Sciatic nerve (tissue), 2 donors: Measurements from ENCODE around the gene ERGIC2. TPM values are rescaled to one million over a fixed set of nuclear protein-coding genes. Genes with fewer than 3 reads are reported as not detected.
"Not testable (repeated sequence)": the region's sequence is repeated elsewhere in the genome, so short reads cannot be mapped to it uniquely, and the experiment has no call there.

Source experiments
- ATAC-seq: fragments of 200-7000 bp; cut with Tn5 transposase; one replicate; pipeline ENCODE4 v1.9.1; 2020; ENCODE audit warnings: mild to moderate bottlenecking, moderate library complexity
- DNase-seq: peaks from one replicate; pipeline ENCODE4 v3.0.0-alpha.2; 2020; ENCODE audit warnings: low spot score
- intact Hi-C: fragments of 100-400 bp; cut with DNase I; formaldehyde crosslinking; loops from one replicate; pipeline ENCODE4 v1.14.2; 2022
- total RNA-seq: library from RNA; stranded (reverse); fragmentation: NEBNext Ultra II Directional; extraction: Animal tissue kit (Norgen Biotek cat#: 25700); gene quantifications from one replicate; pipeline ENCODE4 v1.2.1, GENCODE V29; 2021
- donor health status: DM: no; HTN: no; CAD: no.
- donor health status: DM: no; HTN: no; CAD: no.

The ERGIC2 gene
- total RNA-seq, 1 donor from 2014 or later: 83.9 TPM

DNA sequence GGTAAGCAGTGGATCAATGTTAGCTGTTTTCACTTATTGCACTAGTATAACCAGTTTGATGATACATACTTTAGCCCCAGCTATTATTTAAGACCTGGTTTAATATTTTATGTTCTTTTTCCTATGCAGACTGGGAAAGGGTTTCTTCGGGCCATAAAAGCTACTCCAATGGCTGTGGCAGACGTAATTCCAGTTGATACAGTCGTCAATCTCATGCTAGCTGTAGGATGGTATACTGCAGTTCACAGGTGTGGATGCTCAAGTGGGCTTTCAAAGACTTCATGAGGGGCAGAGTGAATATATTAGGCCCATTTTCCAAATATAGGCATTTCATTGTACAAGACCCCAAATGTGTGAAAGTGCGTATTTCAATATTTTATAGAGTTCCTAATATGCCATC is 70.1 kb downstream of the ERGIC2 start:
- intact Hi-C loops: no loop called here

DNA sequence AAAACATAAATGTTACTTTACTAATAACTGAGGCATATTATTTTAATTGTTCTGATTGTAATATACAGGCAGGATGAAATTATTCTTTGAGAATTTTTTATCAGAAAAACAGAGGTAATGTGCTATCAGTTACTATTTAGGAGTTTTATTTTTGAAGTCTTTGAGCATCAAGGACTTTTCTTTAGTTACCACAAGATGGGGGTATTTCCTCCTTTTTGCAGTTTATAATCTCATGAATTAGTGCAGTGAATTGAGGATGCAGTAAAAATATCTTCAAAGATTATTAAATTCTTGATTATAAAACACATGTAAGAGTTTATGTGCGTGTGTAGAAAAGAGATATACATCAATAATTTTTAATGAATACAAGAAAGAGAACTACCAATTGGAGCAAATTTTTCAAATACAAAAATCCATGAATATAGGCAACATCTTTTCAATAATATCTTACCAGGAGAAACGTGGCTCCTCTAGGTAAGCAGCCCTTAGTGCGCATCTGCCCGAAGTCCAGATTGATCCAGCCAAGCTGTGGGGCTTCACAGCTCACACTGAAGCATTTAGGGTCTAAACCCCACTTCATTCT is 71.6 kb downstream of the ERGIC2 start:
- no peak for ATAC-seq
- DNase-seq: no peak
- intact Hi-C loops: no loop called here

More for the DNA sequence above, 70.1 kb downstream of the ERGIC2 start:
- DNase-seq: no peak
- no peak for ATAC-seq

DNA sequence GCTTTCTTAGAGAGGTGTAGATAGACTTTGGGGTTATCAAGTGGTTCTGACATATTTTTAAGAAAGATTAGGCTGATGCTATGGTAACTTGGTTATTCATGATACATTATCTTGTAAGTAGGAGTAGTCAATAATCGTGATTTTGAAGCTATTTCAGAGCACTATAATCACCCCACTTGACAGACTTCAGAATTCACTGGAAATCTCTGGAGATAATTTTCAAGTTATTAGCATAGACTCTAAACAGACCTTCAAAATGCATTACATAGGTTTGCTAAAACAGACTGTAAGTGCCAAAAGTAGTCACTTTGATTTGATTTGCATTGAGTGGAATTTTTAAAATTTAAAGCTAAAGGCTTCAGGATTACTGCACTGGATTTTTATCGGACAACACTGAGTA is 74.3 kb downstream of the ERGIC2 start:
- intact Hi-C loops: no loop called here
- ATAC-seq (no peak), DNase-seq (no peak)

DNA sequence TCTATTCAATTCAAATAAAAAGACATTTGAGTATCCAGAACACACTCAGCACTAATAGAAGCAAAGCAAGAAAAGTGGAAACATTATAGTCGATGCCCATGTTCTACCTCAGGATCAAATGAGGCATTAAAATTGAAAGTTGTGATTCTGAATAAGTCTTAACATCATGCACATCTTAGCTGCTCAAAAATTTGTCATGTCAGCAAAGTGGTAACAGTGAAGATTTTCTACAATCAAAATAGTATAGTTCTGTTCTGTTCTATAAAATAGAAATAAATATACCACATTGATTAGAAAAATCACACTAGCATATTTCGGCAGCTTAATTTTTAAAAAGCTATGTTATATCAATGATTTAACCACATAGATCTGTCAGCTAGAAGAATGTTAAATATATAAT is 74.7 kb downstream of the ERGIC2 start:
- ATAC-seq: no peak
- intact Hi-C loops: no loop called here
- no peak for DNase-seq

DNA sequence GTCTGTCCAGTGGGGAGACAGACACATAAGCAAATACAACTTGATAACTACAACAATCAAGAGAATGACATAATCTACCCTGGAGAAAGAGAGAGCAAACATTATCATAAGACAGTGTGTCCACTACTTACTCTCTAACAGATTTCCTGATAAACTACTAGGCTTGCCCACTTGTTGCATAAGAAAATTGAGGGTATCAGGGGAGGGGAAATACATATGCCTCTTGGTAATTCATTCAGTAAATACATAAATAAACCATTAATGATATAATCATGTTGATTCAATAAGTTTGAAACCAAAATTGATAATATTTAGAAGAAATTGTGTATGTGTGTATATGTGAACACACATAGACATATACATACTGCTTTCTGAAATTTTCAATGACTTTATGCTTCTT is 76.6 kb downstream of the ERGIC2 start:
- DNase-seq: no peak
- intact Hi-C loops: no loop called here
- no peak for ATAC-seq

DNA sequence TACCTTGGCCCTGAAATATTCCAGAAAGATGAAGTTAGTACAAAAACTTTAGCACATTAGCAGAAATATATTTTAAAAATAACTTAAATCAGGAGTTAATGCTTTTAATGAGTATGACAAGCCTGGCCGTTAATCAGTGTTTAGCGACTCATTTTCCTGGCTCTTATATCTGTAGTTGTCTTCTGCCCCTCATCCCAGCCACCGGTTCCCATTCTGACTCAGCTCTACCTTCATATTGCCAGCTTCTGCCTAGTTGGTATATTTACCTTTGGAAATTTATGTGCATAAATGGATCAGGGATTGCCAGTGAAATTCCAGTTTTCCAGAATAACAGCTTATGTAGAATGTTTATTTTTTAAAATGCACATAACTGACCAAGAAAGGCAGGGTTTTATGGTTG is 79.9 kb downstream of the ERGIC2 start:
- intact Hi-C loops: no loop called here
- no peak for DNase-seq
- ATAC-seq: no peak

DNA sequence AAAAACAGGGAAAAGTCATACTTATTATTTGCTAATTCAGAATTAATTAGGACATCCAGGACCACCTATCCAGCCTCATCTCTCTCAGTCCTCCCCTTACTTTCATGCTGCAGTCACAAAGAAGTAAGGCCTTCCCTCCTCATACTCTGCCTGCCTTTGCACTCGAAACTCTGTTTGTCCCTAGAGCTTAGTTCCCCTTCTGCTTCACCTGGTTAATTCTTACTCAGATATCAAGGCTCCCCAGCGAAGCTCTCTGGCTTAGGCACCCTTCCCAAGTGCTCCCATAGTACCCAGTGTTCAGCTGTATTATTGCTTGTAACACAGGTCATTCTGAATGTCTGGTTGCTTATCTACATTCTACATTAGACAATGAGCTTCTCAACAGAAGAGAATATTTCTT is 81.3 kb downstream of the ERGIC2 start:
- ATAC-seq (no peak), DNase-seq (no peak)
- intact Hi-C loops: no loop called here

DNA sequence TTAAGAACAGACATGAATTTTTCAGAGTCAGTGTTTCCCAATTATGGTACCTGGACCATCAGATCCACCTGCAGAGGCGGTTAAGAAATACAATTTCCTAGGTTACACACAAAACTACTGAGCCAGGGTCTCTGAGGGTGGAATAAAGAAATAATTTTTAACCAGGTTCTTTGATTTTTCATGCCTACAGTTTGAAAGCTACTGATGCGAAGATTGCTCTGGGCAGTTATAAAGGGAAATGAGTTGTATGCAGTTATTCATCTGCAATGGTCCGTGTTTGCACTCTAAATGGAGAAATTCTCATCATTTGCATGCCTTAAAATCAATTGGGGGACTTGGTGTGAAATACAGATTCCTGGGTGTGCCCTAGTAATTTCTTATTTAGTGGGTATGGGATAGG is 89.7 kb downstream of the ERGIC2 start:
- intact Hi-C loops: no loop called here
- ATAC-seq: no peak
- no peak for DNase-seq

DNA sequence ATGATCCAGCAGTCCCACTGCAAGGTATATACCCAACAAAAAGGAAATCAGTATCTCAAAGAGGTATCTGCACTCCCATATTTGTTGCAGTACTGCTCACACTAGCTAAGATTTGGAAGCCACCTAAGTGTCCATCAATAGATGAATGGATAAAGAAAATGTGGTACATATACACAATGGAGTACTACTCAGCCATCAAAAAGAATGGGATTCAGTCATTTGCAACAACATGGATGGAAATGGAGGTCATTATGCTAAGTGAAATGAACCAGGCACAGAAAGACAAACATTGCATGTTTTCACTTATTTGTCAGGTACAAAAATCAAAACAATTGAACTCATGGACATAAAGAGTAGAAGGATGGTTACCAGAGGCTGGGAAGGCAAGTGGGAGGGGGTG is 90.5 kb downstream of the ERGIC2 start:
- DNase-seq, intact Hi-C loops, ATAC-seq: not testable (repeated sequence)

DNA sequence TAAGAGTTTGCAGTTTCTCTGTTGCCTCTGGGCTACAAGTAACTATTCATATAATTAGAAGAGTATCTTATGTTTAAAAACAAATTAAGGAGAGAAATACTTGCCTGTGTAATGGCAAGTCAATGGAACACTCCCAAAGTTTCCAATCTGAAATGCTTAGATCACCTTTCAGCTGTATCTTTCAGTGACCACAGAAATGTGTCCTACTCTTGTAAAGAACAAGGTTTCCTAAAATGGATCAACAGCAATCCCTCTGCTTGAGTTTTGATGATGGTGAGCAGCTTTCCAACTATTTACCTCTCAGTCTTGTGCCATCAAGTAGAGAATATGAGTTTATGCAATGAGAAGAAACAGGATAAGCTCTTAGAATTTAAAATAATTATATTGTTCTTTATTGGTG is 92.9 kb downstream of the ERGIC2 start:
- no peak for ATAC-seq
- intact Hi-C loops: no loop called here
- DNase-seq: no peak

DNA sequence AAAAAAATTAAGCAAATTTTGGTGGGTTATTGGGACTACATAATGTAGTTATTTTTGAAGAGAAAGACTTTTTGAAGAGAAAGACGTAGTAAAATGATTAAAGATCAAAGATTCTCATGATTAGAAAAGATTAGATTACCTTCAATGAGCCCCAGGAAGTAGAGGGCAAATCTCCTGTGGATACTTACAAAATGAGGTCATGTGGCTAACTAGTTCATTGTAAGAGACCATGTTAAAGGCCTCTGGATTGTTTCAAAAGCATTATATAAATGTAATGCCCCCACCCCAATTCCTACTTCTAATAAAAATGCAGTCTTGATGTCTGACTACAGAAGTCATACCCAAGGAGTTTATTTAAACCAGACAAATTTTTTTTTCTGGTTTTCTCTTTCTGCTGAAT is 93.3 kb downstream of the ERGIC2 start:
- ATAC-seq (no peak), DNase-seq (no peak)
- intact Hi-C loops: no loop called here

Other genes with a start within 250 kb of the ERGIC2 start
- 8.6 TPM for gene FAR2, start 231.9 kb downstream of the ERGIC2 start, total RNA-seq
- gene OVCH1, start 116.5 kb upstream of the ERGIC2 start, total RNA-seq: 4.9 TPM